ENCODE results near the gene PDE7B. TPM values are rescaled to one million over a fixed set of nuclear protein-coding genes. Genes with fewer than 3 reads are reported as not detected.

PDE7B gene
- total RNA-seq, 6 experiments from 2014 or later, result 1.2 to 5.8 (median 4.5) TPM

DNA sequence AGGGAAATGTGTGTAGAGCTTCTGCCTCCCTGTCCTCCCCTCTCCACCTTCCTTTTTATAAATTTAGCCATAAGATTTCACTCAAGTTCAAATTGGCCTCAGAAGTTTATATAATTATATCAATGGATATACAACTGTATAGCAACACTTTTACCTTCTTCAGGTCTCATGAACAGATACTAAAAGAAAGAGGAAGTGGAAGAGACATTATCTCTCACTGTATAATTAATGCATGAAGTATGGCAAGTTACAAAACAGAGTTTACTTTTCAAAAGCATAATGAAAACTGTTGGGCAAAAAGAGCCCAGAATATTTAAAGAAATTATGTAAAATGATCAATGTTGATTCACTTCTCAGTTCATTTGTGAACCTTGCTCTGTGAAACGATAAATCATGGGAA is 99.7 kb downstream of the PDE7B start:
- no peaks in the 10 kb centered on the region for H3K9me3 Mint-ChIP-seq
- H3K27ac Mint-ChIP-seq, result no peak overlapping the region
- no peaks in the 10 kb centered on the region; the same call in 1 of the 2 replicates for H3K4me1 Mint-ChIP-seq (ENCODE audit: low read depth)
- no peak overlapping the region for H3K4me3 Mint-ChIP-seq
- no peak for TF ChIP-seq CTCF (IDR thresholded peaks at IDR 0.05)
- no peak for DNase-seq
- peaks cover 10% of the 10 kb centered on the region; the same call in 1 of the 2 replicates for H3K36me3 Mint-ChIP-seq (ENCODE audit: low read depth)
- H3K27me3 Mint-ChIP-seq (ENCODE audit: insufficient read depth), result no peaks in the 10 kb centered on the region

DNA sequence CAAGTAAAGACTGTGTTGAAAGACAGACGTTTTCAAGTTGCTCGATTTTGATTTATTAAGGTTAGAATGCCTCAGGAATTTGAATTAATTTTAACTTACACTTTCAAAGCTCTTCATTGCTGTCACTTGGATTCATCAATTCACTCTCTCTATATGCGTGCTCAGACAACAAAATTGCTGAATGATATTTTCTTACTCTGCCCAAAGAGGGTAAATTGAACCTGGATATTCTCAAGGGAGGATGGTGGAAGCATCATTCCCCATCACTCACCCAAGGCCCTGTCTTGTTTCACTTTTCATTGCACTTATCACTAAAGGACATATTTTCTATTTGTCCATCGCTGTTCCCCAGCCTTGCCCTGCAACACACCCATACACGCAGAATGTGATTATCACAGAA is 102.3 kb downstream of the PDE7B start:
- Mint-ChIP-seq H3K4me3 (no peak overlapping the region), H3K27ac (no peak overlapping the region), H3K9me3 (no peaks in the 10 kb centered on the region), H3K36me3 (ENCODE audit: low read depth) (peaks cover 10% of the 10 kb centered on the region; the same call in 1 of the 2 replicates), H3K4me1 (ENCODE audit: low read depth) (no peaks in the 10 kb centered on the region), H3K27me3 (ENCODE audit: insufficient read depth) (no peaks in the 10 kb centered on the region)
- no peak for TF ChIP-seq CTCF (IDR thresholded peaks at IDR 0.05)
- DNase-seq, result no peak

GRCh38 chr6:135955099-135955498 is 103.6 kb downstream of the PDE7B start:
- H3K4me3 Mint-ChIP-seq, result no peak overlapping the region
- no peak for TF ChIP-seq CTCF (IDR thresholded peaks at IDR 0.05)
- H3K4me1 Mint-ChIP-seq (ENCODE audit: low read depth), result no peaks in the 10 kb centered on the region
- H3K27me3 Mint-ChIP-seq (ENCODE audit: insufficient read depth), result no peaks in the 10 kb centered on the region
- no peak overlapping the region for H3K27ac Mint-ChIP-seq
- no peaks in the 10 kb centered on the region for H3K9me3 Mint-ChIP-seq
- peaks cover 6% of the 10 kb centered on the region; the same call in 1 of the 2 replicates for H3K36me3 Mint-ChIP-seq (ENCODE audit: low read depth)
- no peak for DNase-seq

- H3K27ac Mint-ChIP-seq, result no peak overlapping the region
- peaks cover 7% of the 10 kb centered on the region for H3K9me3 Mint-ChIP-seq
- H3K36me3 Mint-ChIP-seq (ENCODE audit: low read depth), result peaks cover 8% of the 10 kb centered on the region
- no peaks in the 10 kb centered on the region for H3K27me3 Mint-ChIP-seq (ENCODE audit: insufficient read depth)
- no peak for DNase-seq
- H3K4me1 Mint-ChIP-seq (ENCODE audit: low read depth), result no peaks in the 10 kb centered on the region
- no peak overlapping the region for H3K4me3 Mint-ChIP-seq
- TF ChIP-seq CTCF (IDR thresholded peaks at IDR 0.05), result no peak
Measured at GRCh38 chr6:135962731-135963130, 111.2 kb downstream of the PDE7B start.

DNA sequence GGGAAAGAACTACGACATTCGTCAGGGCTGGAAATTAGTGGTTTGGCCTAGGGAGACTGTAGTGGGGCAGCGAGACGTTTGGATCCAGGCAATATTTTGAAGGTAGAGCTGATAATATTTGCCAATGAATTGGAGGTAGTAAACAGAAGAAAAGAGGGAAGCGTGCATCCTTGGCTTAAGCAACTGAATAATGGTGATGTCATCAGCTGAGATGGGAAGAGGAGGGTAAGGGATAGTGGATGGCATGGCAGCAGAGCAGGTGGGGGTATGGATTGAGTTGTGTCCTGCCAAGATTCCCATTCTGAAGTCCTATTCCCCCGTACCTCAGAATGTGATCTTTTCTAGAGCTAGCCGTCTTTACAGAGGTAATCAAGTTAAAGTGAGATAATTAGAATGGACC is 119.2 kb downstream of the PDE7B start:
- no peak overlapping the region for H3K27ac Mint-ChIP-seq
- H3K9me3 Mint-ChIP-seq, result no peaks in the 10 kb centered on the region
- H3K4me3 Mint-ChIP-seq, result no peak overlapping the region
- TF ChIP-seq CTCF (IDR thresholded peaks at IDR 0.05), result no peak
- H3K36me3 Mint-ChIP-seq (ENCODE audit: low read depth), result peaks cover under 1% of the 10 kb centered on the region
- DNase-seq, result no peak
- H3K4me1 Mint-ChIP-seq (ENCODE audit: low read depth), result no peaks in the 10 kb centered on the region
- no peaks in the 10 kb centered on the region; the same call in 1 of the 2 replicates for H3K27me3 Mint-ChIP-seq (ENCODE audit: insufficient read depth)

- no peak for DNase-seq
- no peak overlapping the region for H3K4me3 Mint-ChIP-seq
- no peaks in the 10 kb centered on the region for H3K4me1 Mint-ChIP-seq (ENCODE audit: low read depth)
- no peak for TF ChIP-seq CTCF (IDR thresholded peaks at IDR 0.05)
- H3K27me3 Mint-ChIP-seq (ENCODE audit: insufficient read depth), result no peaks in the 10 kb centered on the region; the same call in 1 of the 2 replicates
- no peaks in the 10 kb centered on the region for H3K36me3 Mint-ChIP-seq (ENCODE audit: low read depth)
- no peak overlapping the region for H3K27ac Mint-ChIP-seq
- H3K9me3 Mint-ChIP-seq, result no peaks in the 10 kb centered on the region
Measured at GRCh38 chr6:135971351-135971750, 119.8 kb downstream of the PDE7B start.

Data from HFFc6 (cell line).